Thyroid gland (tissue), 4 donors: ENCODE results near the gene PSKH1.

Experiments used
- POLR2A ChIP-seq, 2 donors: fragments of 450-650 bp; IDR thresholded peaks; one replicate each; pipeline ENCODE4 v1.6.1; 2017; ENCODE audit warnings: antibody characterized with exemption in 2 of 2, mild to moderate bottlenecking in 2 of 2, moderate library complexity in 1 of 2
- TF ChIP-seq, protein P1 (sequence below), 6 experiments: fragments of 200-600 bp in 3 of 6; fragments of 450-650 bp in 3 of 6; sonication (generic) in 3 of 6; IDR thresholded peaks; one replicate each; pipeline ENCODE4 v1.5.1; 2016 to 2019; ENCODE audit warnings: antibody characterized with exemption in 6 of 6, mild to moderate bottlenecking in 2 of 6, inconsistent platforms in 1 of 6, moderate library complexity in 1 of 6

- TF ChIP-seq, protein P1, sequence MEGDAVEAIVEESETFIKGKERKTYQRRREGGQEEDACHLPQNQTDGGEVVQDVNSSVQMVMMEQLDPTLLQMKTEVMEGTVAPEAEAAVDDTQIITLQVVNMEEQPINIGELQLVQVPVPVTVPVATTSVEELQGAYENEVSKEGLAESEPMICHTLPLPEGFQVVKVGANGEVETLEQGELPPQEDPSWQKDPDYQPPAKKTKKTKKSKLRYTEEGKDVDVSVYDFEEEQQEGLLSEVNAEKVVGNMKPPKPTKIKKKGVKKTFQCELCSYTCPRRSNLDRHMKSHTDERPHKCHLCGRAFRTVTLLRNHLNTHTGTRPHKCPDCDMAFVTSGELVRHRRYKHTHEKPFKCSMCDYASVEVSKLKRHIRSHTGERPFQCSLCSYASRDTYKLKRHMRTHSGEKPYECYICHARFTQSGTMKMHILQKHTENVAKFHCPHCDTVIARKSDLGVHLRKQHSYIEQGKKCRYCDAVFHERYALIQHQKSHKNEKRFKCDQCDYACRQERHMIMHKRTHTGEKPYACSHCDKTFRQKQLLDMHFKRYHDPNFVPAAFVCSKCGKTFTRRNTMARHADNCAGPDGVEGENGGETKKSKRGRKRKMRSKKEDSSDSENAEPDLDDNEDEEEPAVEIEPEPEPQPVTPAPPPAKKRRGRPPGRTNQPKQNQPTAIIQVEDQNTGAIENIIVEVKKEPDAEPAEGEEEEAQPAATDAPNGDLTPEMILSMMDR (IDR thresholded peaks at IDR 0.05), result no peak
- no peak for TF ChIP-seq POLR2A (IDR thresholded peaks at IDR 0.05)
These were observed 817 bp downstream of the PSKH1 start for GRCh38 chr16:67893743-67894399.
